HL-60 (cell line): ENCODE data around the gene C18orf32.
A peak's percentile ranks its signal among the peaks of the same experiment; 100 is the strongest.
"Not testable (repeated sequence)": the region's sequence is repeated elsewhere in the genome, so short reads cannot be mapped to it uniquely, and the experiment has no call there.

ENCODE experiments used
- DNase-seq, 2 experiments: peaks; one replicate each; pipeline ENCODE4 v3.0.0-alpha.2; 2010 to 2020; ENCODE audit warnings: low read depth in 1 of 2, low spot score in 1 of 2
- H3K27ac ChIP-seq: fragments of 250-450 bp; sonication (Bioruptor Pico); replicated peaks from 2 replicates; pipeline ENCODE4 v1.5.1; 2020; ENCODE audit warnings: mild to moderate bottlenecking, moderate library complexity
- H3K27me3 ChIP-seq: fragments of 250-450 bp; sonication (Bioruptor Pico); 2 replicates; pipeline ENCODE4 v1.5.1; 2021; ENCODE audit warnings: mild to moderate bottlenecking, moderate library complexity; ENCODE audit not compliant: insufficient read depth, poor library complexity, severe bottlenecking
- H3K4me3 ChIP-seq: replicated peaks from 2 replicates; pipeline ENCODE4 v1.5.1; 2011; ENCODE audit warnings: mild to moderate bottlenecking, control low read depth, low read length; ENCODE audit not compliant: insufficient read depth
- GABPA ChIP-seq: IDR thresholded peaks from 2 replicates; pipeline ENCODE4 v1.6.1; 2012; ENCODE audit warnings: low read depth
- POLR2AphosphoS5 ChIP-seq: IDR thresholded peaks from 2 replicates; pipeline ENCODE4 v1.6.1; 2012; ENCODE audit warnings: low read depth
- SPI1 ChIP-seq: IDR thresholded peaks from 2 replicates; pipeline ENCODE4 v1.6.1; 2012; ENCODE audit warnings: low read depth, mild to moderate bottlenecking, borderline replicate concordance
- TF ChIP-seq, protein P1 (sequence below): IDR thresholded peaks from one replicate; pipeline ENCODE4 v1.5.1; 2011; ENCODE audit warnings: low read length, control low read depth, inconsistent platforms; ENCODE audit not compliant: insufficient read depth
- TF ChIP-seq, protein P2 (sequence below): IDR thresholded peaks from 2 replicates; pipeline ENCODE4 v1.6.1; 2012; ENCODE audit warnings: low read depth; ENCODE audit not compliant: insufficient replicate concordance

The C18orf32 gene

DNA sequence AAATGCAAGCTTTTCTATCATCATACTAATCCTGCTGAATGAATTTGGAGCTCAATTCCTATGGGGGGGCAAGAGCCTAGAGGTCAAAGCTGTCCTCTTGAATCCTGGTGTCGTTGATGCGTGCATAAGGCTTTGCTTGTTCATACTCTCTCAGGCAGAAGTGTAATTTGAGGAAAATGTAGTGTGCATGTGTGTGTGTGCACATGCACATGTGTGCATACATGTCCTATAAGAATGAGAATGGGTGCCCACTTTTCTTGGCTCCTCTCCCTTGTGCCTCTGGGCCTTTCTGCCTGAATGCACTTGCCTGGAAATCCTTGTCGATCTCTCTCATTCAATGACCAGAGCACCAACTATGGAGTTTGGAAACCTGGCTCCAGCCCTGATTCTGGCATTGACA lies 28.5 kb upstream of the C18orf32 start:
- no peak overlapping the region for H3K4me3 ChIP-seq
- no peak overlapping the region for H3K27ac ChIP-seq
- DNase-seq = no peak
- H3K27me3 ChIP-seq = no peaks in the 10 kb centered on the region
- TF ChIP-seq, protein P1, sequence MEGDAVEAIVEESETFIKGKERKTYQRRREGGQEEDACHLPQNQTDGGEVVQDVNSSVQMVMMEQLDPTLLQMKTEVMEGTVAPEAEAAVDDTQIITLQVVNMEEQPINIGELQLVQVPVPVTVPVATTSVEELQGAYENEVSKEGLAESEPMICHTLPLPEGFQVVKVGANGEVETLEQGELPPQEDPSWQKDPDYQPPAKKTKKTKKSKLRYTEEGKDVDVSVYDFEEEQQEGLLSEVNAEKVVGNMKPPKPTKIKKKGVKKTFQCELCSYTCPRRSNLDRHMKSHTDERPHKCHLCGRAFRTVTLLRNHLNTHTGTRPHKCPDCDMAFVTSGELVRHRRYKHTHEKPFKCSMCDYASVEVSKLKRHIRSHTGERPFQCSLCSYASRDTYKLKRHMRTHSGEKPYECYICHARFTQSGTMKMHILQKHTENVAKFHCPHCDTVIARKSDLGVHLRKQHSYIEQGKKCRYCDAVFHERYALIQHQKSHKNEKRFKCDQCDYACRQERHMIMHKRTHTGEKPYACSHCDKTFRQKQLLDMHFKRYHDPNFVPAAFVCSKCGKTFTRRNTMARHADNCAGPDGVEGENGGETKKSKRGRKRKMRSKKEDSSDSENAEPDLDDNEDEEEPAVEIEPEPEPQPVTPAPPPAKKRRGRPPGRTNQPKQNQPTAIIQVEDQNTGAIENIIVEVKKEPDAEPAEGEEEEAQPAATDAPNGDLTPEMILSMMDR = no peak
- no peak for TF ChIP-seq SPI1
- TF ChIP-seq, protein P2, sequence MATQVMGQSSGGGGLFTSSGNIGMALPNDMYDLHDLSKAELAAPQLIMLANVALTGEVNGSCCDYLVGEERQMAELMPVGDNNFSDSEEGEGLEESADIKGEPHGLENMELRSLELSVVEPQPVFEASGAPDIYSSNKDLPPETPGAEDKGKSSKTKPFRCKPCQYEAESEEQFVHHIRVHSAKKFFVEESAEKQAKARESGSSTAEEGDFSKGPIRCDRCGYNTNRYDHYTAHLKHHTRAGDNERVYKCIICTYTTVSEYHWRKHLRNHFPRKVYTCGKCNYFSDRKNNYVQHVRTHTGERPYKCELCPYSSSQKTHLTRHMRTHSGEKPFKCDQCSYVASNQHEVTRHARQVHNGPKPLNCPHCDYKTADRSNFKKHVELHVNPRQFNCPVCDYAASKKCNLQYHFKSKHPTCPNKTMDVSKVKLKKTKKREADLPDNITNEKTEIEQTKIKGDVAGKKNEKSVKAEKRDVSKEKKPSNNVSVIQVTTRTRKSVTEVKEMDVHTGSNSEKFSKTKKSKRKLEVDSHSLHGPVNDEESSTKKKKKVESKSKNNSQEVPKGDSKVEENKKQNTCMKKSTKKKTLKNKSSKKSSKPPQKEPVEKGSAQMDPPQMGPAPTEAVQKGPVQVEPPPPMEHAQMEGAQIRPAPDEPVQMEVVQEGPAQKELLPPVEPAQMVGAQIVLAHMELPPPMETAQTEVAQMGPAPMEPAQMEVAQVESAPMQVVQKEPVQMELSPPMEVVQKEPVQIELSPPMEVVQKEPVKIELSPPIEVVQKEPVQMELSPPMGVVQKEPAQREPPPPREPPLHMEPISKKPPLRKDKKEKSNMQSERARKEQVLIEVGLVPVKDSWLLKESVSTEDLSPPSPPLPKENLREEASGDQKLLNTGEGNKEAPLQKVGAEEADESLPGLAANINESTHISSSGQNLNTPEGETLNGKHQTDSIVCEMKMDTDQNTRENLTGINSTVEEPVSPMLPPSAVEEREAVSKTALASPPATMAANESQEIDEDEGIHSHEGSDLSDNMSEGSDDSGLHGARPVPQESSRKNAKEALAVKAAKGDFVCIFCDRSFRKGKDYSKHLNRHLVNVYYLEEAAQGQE = no peak
- TF ChIP-seq GABPA = no peak
- TF ChIP-seq POLR2AphosphoS5 = no peak

DNA sequence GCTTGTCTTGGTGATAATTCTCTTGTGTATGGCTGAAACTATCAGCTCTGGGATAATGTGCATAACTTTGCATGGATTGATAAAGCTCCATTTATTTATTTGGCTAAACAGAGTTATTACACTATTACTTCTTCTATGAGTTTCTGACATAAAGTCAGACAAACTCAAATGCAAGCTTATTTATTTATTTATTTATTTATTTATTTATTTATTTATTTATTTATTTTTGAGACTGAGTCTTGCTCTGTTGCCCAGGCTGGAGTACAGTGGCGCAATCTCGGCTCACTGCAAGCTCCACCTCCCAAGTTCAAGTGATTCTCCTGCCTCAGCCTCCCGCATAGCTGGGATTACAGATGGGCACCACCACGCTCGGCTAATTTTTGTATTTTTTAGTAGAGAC lies 28.0 kb upstream of the C18orf32 start:
- DNase-seq, H3K27me3 ChIP-seq, H3K4me3 ChIP-seq, H3K27ac ChIP-seq: not testable (repeated sequence)

DNA sequence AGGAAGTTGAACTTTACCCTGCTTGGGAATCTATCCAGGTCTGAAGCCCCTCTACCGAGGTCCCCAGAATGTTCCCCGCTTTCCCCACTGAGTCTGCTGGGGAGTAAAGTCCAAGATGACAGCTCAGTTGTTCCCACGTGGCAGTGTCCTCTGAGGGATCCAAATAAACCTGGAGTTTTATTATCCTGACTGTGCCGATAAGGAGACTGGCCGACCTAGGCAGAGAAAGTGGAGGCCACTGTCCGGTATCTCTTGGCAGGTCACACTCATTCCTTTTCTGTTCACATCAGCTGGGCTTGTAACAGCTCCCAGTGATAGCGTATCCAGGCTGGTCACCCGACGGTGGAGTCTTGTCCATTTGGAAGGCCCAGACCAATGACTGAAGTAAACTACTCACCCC lies 27.5 kb upstream of the C18orf32 start:
- Histone ChIP-seq H3K27me3 (no peaks in the 10 kb centered on the region), H3K27ac (no peak overlapping the region), H3K4me3 (no peak overlapping the region)
- no peak for TF ChIP-seq GABPA
- TF ChIP-seq POLR2AphosphoS5 = no peak
- TF ChIP-seq, protein P2 = no peak
- TF ChIP-seq SPI1 = no peak
- TF ChIP-seq, protein P1 = no peak
- no peak for DNase-seq

DNA sequence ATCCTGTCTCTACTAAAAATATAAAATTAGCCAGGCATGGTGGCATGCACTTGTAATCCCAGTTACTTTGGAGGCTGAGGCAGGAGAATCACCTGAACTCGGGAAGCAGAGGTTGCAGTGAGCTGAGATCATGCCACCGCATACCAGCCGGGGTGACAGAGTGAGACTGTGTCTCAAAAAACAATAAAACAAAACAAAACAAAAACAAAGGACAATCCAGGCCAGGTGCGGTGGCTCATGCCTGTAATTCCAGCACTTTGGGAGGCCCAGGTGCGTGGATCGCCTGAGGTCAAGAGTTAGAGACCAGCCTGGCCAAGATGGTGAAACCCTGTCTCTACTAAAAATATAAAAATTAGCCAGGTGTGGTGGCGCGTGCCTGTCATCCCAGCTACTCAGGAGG lies 25.8 kb upstream of the C18orf32 start:
- H3K27me3 ChIP-seq, H3K4me3 ChIP-seq, DNase-seq, H3K27ac ChIP-seq: not testable (repeated sequence)

DNA sequence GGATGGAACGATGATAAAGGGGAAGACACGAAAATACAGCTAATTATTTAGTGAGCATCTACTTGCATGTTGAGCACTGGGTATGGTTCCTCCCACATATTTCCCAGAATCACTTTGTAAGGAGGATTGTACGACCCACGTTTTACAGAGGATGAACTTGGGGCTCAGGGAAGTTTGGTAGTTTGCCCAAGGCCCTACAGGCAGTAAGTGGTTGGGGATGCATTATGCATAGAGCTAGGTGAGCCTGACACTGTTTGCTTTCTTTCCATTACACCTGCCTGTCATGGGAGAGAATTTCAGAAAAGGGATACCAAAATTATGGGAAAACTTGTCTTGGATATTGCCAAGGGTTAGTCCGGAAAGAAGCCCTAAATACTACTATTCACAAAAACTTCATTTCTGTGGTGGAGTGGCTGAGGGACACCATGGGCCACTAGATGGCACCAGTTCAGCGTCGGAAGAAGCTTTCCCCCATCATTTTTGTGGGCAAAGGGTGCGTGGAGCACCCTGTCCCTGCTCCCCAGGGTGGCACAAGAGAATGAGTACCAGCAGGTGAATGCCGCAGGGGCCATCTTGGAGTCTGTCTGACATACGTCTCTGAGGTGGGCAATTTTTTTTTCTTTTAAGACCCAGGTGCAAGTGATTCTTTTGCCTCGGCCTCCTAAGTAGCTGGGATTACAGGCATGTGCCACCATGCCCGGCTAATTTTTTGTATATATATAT lies 23.5 kb upstream of the C18orf32 start:
- H3K4me3 ChIP-seq = no peak overlapping the region
- TF ChIP-seq, protein P1 = peak; percentile 99
- no peak for TF ChIP-seq GABPA
- DNase-seq = peak; percentile 23 to 47
- H3K27ac ChIP-seq = no peak overlapping the region
- peaks cover 13% of the 10 kb centered on the region for H3K27me3 ChIP-seq

DNA sequence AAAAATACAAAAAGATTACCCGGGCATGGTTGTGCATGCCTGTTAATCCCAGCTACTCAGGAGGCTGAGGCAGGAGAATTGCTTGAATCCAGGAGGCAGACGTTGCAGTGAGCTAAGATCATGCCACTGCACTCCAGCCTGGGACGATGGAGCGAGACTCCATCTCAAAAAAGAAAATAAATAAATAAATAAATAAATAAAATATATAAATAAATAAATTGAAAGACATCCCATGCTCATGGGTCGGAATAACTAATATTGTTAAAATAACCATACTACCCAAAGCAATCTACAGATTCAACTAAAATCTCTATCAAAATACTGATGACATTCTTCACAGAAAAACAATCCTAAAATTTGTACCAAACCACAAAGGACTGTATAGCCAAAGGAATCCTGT lies 19.4 kb upstream of the C18orf32 start:
- not testable (repeated sequence) for H3K4me3 ChIP-seq, H3K27ac ChIP-seq, DNase-seq
- peaks cover 14% of the 10 kb centered on the region for H3K27me3 ChIP-seq
